Mucosa of rectum (tissue), 2 donors: ENCODE data around the gene HAT1.

Experiments used
- H3K27ac ChIP-seq, 2 donors: one replicate each; pipeline ENCODE4 v1.7.0; 2013; ENCODE audit warnings: inconsistent platforms in 2 of 2, low read depth in 2 of 2, low read length in 2 of 2
- H3K27me3 ChIP-seq, 2 donors: one replicate each; pipeline ENCODE4 v1.7.0; 2013; ENCODE audit warnings: low read length in 2 of 2; ENCODE audit not compliant: control insufficient read depth in 2 of 2, insufficient read depth in 2 of 2
- H3K36me3 ChIP-seq, 2 donors: one replicate each; pipeline ENCODE4 v1.7.0; 2013; ENCODE audit warnings: low read length in 2 of 2; ENCODE audit not compliant: control insufficient read depth in 2 of 2, insufficient read depth in 2 of 2
- H3K4me1 ChIP-seq, 2 donors: one replicate each; pipeline ENCODE4 v1.7.0; 2013; ENCODE audit warnings: low read length in 2 of 2, mild to moderate bottlenecking in 1 of 2; ENCODE audit not compliant: control insufficient read depth in 2 of 2, insufficient read depth in 2 of 2
- H3K4me3 ChIP-seq, 2 donors: one replicate each; pipeline ENCODE4 v1.7.0; 2013; ENCODE audit warnings: low read length in 2 of 2
- H3K9ac ChIP-seq, 2 donors: one replicate each; pipeline ENCODE4 v1.7.0; 2013; ENCODE audit warnings: low read length in 2 of 2, low read depth in 1 of 2, mild to moderate bottlenecking in 1 of 2
- H3K9me3 ChIP-seq, 2 donors: one replicate each; pipeline ENCODE4 v1.7.0; 2013; ENCODE audit warnings: low read length in 2 of 2; ENCODE audit not compliant: control insufficient read depth in 2 of 2
- donor health status: healthy.
- donor health status: Normal muscosa, but diverticular disease.

HAT1 gene

DNA sequence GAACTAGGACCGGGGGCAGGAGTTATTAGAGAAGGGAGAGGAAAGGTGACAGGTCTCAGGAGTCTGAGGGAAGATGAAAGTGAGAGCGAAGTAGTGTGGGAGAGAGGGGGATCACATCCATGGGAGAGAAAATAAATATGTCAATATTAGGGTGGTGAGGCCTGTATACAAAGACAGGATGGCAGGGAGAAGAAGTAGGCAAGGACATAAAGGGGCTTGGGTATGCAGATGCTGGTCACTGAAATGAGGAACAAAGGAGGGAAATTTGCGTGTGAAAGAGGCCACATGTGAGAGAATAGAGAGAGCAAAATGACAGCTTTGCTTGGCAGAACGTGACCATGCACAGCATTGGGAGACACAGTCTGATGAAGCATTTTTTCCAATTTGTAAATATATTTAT, 91.1 kb downstream of the HAT1 start:
- H3K27me3 ChIP-seq: no peaks in the 10 kb centered on the region
- H3K27ac ChIP-seq: no peak overlapping the region
- H3K36me3 ChIP-seq: no peaks in the 10 kb centered on the region
- no peak overlapping the region for H3K4me3 ChIP-seq
- no peak overlapping the region for H3K9ac ChIP-seq
- no peaks in the 10 kb centered on the region for H3K4me1 ChIP-seq
- H3K9me3 ChIP-seq: no peaks in the 10 kb centered on the region

DNA sequence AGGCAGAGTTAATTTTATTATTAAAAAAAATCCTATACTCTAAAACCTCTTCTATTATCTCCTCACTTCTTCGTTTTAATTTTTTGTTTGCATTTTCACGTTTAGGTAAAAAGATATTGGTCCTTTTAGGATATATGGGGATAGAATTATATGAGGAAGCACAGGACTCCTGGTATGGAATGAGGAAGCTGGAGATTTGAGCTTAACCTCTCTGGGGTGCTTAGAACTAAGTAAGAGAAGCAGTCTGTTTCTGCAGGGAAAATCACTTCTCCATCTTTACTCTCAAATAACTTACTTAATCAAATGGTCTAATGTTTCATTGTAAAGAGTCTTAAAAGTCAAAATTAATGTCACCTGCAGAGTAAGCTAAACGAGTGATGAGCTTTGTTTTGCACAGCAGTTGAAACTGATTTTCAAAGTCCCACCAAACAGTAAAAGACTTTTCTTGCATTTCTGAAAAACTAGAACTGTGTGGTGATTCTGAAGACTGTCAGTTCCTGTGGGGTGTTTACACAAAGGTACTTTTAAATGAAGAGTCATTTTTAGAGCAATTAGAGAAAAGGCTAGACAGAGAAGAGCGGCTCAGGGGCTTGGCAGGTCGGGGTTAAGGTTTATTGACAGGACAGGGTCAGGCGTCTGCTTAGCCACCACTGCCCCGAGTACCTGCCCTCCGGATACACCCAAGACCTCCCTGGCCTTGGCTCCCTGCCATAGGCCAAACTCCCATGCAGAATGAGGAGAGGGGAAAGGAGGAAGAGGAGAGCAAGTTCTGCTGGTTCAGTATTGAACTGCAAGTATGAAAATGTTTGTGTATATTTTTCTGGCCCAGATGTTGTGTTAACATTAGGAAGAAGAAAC, 99.0 kb downstream of the HAT1 start:
- Histone ChIP-seq H3K4me3 (no peak overlapping the region), H3K9ac (no peak overlapping the region), H3K27ac (no peak overlapping the region)

DNA sequence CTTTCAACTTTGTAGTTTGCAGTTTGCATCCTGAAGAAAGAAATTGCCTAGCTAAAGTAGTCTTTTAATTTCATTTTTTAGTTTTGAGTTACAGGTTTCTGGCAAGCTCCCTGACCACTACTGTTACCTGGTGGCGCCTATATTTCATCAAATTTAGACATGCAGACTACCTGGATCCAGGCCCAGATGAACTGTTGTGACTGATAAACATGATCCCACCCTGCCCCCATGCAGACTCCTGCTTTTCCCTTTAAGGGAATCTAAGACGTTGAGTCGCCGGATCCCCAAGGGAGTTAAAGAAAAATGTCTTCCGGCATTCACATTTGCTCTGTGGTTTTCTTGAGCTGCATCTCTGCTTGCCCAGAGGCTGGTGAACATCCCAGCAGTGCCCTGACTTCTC, 99.7 kb downstream of the HAT1 start:
- peaks cover 2 to 4% of the 10 kb centered on the region in 2 donors for H3K4me1 ChIP-seq
- no peak overlapping the region for H3K9ac ChIP-seq
- no peak overlapping the region for H3K27ac ChIP-seq
- no peaks in the 10 kb centered on the region for H3K9me3 ChIP-seq
- H3K27me3 ChIP-seq: no peaks in the 10 kb centered on the region
- no peak overlapping the region for H3K4me3 ChIP-seq
- H3K36me3 ChIP-seq: no peaks in the 10 kb centered on the region

More for the DNA sequence above, 99.0 kb downstream of the HAT1 start:
- Histone ChIP-seq H3K4me1 (peaks cover 2 to 4% of the 10 kb centered on the region in 2 donors), H3K36me3 (no peaks in the 10 kb centered on the region), H3K9me3 (no peaks in the 10 kb centered on the region), H3K27me3 (no peaks in the 10 kb centered on the region)

DNA sequence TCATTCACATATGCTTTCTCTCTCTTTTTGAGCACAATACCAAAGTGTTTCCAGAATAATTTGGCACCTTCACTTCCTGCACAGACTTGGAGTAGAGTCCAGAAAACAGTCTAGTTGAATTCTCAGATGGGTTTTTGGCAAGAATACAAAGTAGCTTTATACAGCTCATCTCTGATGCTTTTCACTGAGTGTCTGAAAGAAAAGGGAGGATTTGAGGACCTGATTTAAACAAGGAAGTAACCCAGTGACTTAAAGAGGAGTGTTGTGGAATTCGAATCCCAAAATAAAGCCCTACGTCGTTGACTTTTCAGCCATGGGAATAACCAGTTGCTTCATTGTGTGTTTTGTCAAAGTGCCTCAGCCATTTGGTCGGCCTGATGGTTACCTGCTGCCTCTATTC, 109.3 kb downstream of the HAT1 start:
- no peak overlapping the region for H3K4me3 ChIP-seq
- no peaks in the 10 kb centered on the region for H3K27me3 ChIP-seq
- no peaks in the 10 kb centered on the region for H3K4me1 ChIP-seq
- H3K36me3 ChIP-seq: no peaks in the 10 kb centered on the region
- H3K9me3 ChIP-seq: no peaks in the 10 kb centered on the region
- no peak overlapping the region for H3K9ac ChIP-seq
- H3K27ac ChIP-seq: no peak overlapping the region
